Fibroblast of peridontal ligament (primary cell): ENCODE results near the gene SFMBT2.

Source experiments
- DNase-seq: peaks from one replicate; pipeline ENCODE4 v3.0.0-alpha.2; 2010; ENCODE audit errors: extremely low read depth

Gene SFMBT2

DNA sequence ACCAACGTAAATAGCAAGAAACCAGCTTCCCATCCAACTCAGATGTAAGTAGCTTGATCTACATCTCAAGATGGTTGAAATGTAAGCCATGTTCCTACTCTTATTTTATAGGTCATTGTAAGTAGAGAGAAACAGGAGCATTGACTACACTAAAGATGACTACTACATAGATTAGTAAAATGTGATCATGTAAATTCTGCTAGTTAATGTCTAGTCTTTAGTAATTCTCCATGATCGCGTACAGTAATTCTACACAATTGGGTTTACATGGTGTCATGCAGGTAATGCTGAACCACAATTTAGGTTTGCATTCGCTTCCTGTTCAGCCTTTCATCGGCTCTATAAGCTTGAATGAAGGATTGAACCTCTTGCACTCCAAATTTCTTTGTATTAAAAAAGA is 14.9 kb upstream of the SFMBT2 start:
- no peak for DNase-seq

DNA sequence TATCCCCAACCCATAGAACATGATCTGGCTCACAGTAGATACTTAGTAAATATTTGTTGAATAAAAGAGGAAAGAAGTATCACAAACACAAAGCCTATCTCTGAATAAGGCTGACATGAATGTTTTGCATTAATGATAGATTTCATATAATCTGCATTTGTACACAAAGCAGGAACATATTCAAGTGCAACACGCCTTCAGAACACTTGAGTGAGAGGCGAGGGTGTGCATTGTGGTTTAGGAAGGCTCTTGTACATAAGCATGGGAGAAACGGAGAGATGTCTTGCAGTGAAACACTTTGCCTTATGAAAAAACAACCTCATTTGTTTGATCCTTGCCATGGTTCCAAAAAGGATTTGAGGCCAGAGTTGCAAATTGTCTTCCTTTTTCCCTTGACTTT is 14.1 kb upstream of the SFMBT2 start:
- no peak for DNase-seq

DNA sequence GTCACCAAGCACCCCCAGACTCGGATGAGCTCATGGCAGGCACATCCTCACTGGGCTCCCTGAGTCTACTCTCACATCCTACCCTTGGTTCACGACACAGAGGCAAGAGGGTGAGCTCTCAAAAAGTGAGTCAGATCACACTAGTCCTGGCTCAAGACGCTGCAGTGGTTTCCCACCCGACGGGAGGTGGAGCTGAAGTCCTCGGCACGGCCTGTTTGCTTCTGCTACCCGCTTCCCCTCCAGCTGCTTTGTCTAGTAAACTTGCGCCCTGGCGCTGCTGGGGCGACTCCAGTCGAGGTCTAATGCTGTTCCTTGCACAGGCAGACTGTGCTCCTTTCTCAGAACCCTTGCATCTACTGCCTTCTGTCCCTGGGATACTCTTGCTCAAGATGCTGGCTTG is 13.5 kb upstream of the SFMBT2 start:
- DNase-seq, result no peak

DNA sequence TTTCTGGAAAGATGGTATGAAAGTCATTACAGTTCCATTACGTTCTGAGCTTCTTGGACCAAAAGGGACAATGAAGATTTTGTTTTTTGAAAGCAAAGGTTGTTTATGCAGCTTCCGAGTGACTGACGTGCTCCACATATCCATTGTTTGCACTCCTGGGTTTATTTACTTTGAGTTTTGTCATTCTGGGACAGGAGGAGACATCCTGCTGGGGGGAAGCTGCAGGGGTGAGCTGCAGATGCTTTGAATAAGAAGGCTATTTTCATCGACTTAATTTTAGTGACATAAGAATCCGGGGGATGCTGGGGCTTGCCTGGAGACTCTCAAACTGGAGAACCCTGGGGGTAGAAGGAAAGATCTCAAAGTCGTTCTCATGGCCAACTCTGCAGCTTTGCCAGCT is 12.7 kb upstream of the SFMBT2 start:
- no peak for DNase-seq

DNA sequence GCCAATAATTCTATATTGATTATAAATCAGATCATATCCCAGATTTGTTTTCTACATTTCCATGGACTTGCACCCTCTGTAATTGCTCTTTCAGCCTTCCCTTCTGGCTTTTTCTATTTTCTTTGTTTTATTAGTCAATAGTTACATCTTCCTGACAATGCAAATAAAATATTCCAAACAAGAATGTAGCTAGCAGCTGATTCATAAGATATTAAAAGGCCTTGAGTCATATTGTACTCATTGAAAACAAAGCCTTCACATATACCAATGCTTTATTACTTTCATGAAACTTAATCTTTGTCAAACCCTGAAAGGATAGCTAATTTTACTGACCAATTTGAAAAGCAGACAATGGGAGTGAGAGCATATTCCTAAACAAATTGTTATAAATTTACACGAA is 10.7 kb upstream of the SFMBT2 start:
- no peak for DNase-seq

DNA sequence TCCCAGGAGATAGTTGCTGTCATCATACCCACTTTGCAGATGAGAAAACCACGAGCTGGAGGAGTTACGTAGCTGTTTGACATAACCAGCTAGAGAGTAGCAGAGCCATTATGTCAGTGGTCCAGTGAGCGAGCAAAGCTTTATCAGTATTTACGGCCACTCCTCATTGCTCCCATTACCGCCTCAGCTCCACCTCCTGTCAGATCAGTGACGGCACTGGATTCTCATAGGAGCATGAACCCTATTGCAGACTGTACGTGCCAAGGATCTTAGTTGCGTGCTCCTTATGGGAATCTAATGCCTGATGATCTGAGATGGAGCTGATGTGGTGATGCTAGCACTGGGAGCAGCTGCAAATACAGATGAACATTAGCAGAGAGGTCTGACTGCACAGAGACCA is 9.2 kb upstream of the SFMBT2 start:
- no peak for DNase-seq

DNA sequence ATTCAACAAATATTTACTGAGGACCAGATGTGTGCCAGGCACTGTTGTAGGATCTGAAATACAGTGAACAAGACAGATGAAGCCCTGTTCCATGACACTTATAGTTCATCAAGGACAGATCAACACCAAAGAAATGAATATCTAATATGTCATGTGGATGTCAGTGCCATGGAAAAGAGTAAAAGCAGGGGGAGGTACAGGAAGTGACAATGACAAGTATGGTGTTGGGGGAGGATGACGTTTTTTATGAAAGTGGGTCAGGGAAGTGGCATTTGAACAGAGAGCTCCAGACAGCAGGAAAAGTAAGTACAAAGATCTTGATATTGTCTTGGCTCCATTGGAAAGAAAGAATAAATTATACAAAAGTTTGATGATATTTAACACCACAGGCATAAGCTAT is 7.0 kb upstream of the SFMBT2 start:
- no peak for DNase-seq

DNA sequence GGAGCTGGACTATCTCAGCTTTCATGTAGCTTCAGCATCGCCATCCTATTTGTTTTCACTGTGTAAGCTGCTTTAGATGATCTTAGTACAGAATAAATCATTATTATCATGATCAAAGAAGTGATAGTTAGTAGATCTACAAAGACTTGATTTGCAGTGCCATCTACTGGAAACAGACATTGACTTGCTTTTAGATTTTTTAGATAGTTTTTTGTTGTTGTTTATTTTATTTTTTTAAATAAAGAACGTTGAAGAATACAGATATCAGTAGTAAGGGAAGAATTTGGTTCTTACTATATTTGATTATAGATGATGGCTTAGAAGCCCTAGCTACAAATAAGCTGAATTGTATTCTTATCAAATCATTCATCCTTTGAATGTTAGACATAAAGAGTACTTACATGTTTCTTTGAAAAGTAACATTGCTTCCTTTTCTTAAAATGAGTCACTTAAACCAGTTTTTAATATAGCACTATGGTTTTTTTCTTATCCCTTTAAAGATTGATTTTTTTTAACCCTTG is 6.3 kb upstream of the SFMBT2 start:
- DNase-seq, result peak; percentile 51

DNA sequence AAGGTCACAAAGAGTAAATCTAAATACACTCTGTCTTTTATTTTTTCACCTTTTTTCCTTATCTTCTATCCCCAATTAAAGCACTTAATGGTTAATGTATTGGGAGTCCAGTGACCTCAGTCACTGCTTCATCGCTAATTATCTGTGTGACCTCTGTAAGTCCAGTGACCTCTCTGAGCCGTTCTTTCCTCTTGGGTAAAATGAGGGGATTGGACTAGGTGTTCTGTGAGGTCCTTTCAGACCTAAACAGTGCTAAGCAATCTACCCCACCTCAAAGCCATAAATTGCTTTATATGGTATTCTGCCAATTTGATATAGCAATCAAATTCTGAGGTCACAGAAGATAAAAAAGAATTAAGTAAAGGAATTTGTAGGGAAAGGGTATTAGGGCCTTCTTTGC is 3.9 kb upstream of the SFMBT2 start:
- no peak for DNase-seq

DNA sequence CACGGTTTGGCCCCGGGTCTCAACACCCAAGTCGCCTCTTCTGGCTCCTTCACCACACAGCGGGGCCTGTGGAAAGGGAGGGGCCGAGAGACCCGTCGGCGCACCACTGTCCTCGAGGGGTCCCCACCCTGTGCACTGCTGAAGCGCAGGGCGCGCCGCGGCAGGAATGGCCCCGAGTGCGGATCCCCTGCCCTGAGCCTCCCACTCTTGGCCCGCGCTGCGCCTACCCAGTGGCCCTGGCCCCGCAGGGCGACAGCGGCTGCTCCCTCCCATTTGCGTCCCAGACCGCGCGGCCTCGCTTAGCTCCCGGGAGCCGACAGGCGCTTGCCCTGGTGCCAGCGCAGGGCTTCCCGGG is 2.1 kb upstream of the SFMBT2 start:
- DNase-seq, result no peak

DNA sequence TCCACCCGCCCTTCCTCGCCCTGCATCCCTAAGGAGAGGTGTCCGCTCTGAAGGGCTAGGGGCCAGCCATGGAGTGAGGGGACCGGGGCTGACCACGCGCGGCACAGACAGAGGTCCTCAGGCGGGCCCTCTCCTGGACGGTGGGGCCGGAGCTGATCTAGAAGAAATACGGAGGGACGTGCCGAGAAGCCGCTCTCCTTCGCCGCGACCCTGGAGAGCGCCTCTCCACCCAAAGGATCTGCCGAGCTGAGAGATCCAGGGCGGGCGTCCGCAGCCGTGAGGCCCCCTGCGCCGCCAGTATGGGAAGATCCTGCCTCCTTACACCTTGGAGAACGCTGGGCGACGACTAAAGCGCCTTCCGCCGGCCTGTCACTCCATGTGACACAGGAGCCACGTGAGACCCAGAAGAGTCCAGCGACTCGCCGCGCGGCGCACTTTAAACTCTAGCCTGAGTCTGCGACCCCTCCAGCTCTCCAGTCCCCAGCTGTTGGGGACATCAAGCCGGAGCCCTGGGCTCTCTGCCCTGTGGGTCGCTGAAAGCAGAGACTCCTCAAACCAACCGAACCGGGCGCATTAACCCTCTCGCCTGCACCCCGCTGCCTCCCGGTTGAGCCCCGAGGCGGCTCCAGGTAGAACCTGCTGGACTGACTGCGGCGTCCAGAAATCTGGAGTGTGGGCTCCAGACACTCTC is 1.5 kb upstream of the SFMBT2 start:
- no peak for DNase-seq

DNA sequence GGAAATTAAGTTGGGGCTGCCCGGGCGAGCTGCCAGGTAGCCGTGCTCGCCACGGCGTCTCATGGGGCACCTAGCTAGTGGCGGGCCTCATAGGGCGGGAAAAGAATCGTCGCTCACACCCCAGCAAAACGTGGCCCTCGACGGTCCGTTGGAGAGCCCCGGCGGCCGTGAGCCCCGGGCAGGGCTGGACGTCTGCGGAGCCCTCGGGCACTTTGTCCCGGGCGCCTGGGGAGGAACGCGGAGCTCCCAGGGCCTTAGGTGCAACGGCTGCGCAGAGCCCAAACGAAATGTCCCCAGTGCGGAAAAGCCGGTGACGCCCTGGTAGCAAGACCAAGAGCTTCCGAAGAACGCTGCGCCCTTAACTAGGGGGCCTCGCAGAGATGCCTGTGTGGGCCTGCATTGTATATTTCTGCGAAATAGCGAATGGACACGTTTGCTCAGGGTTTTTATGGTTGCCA is 866 bp upstream of the SFMBT2 start:
- DNase-seq, result no peak

DNA sequence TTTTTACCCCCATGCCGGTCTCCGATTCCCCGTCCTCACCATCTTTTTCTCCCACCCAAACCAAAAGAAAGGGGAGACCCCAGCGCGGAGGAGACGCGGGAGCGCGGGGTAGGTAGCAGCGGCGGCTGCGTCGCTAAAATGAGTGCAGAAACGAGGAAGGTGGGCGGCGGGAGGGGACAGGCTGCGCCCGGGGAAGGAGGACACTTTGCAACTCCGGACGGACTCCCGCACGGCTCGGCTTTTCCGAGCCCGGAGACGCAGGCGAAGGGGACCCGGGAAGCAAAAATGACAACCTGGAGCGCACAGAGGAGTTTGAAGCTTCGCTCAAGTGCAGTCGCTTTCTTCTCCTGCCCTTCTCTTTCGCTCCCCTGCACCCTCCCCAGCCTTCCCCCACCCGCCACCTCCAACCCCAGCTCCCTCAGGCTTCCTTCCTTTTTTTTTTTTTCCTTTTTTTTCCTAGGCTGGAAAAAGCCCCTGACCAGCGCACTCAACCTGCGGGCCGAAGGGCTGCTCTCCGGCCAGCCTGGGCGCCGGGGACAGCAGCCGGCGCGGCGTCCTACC is 453 bp downstream of the SFMBT2 start:
- no peak for DNase-seq

DNA sequence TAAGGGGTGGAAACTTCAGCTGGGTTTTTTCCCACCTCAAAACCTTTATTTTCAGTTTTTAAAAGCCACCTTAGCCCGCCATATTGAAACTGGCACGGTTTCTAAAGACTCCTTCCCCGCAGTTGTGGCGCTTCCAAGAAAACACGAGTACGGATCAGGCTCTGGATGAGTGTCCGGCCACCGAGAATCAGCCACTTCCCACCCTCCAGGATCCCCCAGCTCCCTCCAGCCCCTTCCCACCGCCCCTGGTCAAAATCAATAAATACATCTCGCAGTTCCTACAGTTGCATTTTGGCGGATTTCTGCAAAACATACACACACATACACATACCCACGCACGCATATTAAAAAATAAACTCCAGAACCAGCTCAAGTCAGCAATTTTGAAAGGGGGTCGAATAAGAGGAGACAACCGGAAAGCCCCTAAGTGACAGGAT is 1.1 kb downstream of the SFMBT2 start:
- DNase-seq, result no peak

DNA sequence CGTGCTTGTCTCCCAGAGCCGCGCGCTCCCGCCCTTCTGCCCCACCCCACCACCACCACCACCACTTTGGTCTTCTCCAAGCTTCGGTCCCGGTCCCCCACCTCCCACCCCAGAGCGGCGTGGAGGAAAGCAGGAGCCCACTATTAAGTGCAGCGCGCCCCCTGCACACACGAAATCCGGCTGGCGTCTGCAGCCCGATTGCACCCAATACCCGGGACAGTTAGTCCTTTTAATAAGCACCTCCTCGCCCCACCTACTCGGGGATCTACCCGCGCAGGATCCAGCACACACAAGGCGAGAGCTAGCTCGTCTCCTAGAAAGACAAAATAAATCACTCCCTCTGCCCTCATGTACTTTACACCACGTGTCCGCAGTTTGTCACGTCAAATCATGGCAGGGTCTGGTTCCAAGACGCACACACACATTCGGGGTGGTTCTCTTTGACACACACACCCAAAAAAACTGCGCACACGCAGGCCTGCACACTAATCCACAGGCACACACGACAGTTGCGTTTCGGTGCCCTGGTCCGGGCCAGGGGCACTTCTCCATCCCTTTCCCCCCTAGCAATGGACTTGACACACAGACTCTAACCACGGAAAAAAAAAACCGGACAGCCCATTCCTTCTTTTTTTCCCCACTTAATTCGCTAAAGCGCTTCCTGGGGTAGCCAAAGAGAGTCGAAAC is 1.6 kb downstream of the SFMBT2 start:
- no peak for DNase-seq

DNA sequence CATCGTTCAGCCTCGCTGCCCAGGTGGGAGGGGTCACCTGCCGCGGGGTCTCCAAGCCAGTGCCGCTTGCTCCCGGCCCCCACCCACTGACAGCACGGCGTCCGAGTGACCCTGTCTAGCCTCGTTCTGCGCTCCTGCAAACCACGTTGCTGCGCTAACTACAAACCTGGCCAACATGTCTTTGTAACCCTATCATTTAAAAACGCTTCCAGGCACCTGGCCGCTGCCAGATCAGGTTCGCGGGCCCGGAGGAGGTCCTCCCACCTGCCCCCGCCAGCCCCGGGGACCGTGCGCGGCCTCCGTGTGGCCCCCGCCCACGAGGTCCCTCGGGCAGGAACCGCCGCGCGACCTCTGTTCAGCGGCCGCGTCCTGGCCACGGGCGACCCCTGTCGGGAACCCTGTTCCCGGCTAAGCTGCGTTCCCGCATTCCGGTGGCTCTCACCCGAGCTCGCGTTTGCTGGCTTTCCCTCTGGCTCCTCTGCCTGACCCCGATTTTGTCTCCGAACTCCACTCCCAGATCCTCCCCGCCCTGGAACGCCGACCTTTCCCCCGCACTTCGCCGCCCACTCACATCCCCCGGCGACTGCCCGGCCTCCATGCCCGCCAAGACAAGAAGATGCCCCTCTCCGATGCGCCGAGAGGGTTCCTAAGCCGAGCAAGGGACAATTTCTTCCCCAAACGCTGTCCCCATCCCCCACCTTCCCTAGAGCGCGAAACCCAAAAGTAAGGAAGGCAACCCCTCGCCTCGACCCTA is 2.4 kb downstream of the SFMBT2 start:
- no peak for DNase-seq

DNA sequence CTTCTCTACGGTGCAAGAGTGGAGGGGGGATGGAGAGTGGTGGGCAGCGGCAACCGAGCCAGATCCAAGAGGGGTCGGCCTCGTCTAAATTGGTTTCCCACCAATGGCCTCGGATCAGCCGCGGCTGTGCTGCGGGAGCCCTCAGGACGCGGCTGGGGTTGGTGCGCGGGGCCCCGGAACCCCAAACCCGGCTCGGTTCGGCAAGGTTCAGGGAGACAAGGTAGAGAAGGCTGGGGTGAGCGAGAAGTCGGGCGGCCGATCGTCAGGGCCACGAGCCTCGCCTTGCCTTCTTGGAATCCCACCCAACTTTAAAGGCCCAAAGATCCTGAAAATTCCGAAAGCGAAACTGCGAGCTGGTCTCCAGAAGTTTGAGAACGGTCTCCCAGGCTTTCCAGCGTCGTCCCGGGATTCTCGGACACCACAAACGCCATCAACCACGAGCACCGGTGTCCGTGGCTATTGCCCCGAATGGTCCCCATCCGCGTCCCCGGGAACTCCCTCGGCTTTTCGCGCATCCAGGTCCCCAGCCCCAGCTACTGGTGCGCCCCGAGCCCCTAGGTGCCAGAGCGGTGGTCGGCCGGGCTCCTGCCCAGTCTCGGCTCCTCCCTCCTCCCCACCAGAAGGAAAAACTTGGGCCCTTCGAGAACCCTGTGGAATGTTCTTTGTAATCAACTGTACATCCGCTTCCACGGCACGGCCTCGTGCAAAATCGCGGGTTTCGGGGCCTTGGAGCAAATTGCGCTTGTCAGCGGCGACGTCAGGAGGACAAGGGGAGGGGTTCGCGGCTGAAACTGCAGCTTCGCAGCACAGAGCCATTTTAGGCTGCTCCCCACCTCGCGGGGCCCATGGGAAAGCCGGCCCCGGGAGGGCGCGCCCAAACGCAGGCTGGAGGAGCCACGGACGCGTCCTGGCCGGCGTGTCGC is 3.2 kb downstream of the SFMBT2 start:
- no peak for DNase-seq

DNA sequence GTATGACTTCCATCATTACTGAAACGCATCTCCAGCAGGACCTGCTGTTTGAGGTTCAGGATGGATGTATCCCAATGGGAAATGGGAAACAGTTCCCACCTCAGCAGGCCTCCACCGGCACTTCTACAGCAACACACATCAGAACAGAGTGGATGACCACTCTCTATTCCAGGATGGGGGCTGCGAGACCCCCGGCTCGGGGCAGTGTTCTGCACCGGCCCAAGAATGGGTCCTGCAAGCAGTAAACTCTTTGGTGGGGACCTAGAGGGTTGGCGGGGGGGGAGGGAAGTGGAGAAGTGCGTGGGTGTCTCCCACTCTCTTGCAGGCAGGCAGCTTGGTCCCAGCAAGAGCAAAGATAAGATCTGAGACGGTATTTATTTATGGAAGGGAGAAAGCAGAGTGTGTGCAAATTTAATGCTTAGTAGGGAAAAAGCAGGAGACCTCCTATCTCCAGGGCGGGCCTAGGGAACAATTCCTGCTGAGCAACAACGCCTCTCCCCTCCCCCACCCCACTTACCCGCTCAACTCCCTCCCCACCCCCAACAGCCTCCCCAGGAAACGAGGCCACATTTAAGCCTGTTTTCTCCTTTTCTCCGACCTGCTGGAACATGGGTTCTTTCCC is 4.0 kb downstream of the SFMBT2 start:
- DNase-seq, result no peak

DNA sequence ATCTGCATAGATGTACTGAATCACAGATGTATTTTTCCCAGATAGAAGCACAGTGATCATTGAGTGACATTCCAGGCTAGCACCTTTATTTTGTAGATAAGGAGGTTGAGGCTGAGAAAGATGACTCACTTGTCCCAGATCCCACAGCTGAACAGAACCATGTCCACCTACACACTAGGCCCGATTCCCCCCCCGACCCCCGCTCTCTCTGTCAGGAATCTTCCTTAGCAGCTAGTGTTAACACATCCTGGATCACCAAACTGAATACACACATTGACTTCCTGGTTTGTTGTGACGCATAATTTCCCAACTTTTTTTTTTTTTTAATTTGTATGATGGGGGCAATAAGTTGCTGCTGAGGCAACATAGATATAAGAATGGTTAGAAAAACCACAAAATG is 5.2 kb downstream of the SFMBT2 start:
- DNase-seq, result no peak

DNA sequence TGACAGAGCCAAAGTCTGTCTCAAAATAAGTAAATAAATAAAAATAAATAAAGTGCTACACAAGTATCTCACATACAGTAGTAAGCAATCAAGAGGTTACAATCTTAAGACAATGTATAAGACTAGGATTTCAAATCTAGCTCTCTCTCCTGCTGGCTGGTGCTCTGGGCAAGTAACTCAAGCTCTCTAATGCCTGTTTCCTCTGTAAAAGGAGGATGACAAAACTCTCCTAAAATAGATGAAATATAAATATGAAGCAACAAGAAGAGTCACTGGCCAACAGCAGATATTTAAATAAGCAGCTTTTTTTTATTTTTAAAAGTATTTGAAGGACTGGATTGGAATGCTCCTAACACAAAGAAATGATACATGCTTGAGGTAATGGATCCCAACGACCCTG is 7.2 kb downstream of the SFMBT2 start:
- no peak for DNase-seq

DNA sequence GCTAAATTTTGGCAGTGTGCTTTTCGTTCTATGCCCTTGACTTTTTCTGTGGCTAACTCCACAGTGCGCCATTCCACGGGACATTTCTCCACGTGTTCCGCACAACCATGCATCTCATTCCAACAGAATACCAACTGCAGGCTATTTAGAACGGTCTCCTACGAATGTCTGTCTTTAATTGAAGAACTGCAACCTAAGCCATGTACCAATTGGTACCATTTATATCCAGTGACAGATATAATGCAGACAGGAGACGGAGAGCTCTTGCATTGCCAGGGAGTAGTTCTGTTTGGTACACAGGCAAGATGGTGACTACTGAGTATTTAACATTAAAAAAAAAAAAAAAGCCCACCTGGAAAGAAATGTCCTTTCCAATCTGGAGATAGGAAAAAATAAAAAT is 9.1 kb downstream of the SFMBT2 start:
- DNase-seq, result no peak
